Activated naive CD4-positive, alpha-beta T cell treated with anti-CD3 and anti-CD28 coated beads for 36 hours (primary cell): ENCODE measurements around the gene OR2M5. TPM values are rescaled to one million over a fixed set of nuclear protein-coding genes. Genes with fewer than 3 reads are reported as not detected.

Experiments
- CTCF ChIA-PET: fragments of 350-600 bp; sonication (Branson Sonifier 250); formaldehyde crosslinking; loops from one replicate; lab custom pipeline; 2021; ENCODE audit warnings: antibody characterized with exemption; lab: Charles Lee
- DNase-seq: peaks from one replicate; pipeline ENCODE4 v3.0.0-alpha.2; 2020
- H3K27ac Mint-ChIP-seq: one replicate; pipeline ENCODE4 v1.8.0; 2021; ENCODE audit warnings: mild to moderate bottlenecking, mixed read lengths
- H3K27me3 Mint-ChIP-seq: one replicate; pipeline ENCODE4 v1.8.0; 2021; ENCODE audit warnings: low read depth, mixed read lengths
- H3K36me3 Mint-ChIP-seq: one replicate; pipeline ENCODE4 v1.8.0; 2021; ENCODE audit warnings: low read depth, mixed read lengths
- H3K4me1 Mint-ChIP-seq: one replicate; pipeline ENCODE4 v1.8.0; 2021; ENCODE audit warnings: low read depth, mixed read lengths
- H3K4me3 Mint-ChIP-seq: one replicate; pipeline ENCODE4 v1.8.0; 2021; ENCODE audit warnings: mild to moderate bottlenecking, moderate library complexity, mixed read lengths
- H3K9me3 Mint-ChIP-seq: one replicate; pipeline ENCODE4 v1.8.0; 2021; ENCODE audit warnings: mixed read lengths
- intact Hi-C: fragments of 100-400 bp; cut with micrococcal nuclease; formaldehyde crosslinking; loops from one replicate; pipeline ENCODE4 v1.15.1; 2023
- total RNA-seq, 2 experiments: library from RNA; stranded (reverse); gene quantifications; one replicate each; pipeline ENCODE4 v1.2.3, GENCODE V29; 2021

Gene OR2M5
- total RNA-seq, 2 experiments from 2014 or later: not detected

DNA sequence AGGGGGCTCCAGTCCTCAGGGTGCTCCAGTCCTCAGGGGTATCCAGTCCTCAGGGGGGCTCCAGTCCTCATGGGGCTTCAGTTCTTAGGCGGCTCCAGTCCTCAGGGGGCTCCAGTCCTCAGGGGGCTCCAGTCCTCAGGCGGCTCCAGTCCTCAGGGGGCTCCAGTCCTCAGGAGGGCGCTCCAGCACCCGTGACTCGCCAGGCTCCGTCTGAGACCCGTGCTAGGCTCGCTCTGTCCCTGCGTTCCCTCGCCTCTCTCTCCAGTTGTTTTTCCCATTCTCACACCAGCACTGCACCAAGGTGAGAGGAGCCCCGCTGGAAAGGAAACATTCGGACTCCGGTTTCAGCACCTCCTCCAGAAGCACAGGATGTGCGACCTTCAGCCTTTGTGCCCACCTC is 20.2 kb downstream of the OR2M5 start:
- intact Hi-C loops: no loop called here
- H3K4me1 Mint-ChIP-seq: no peaks in the 10 kb centered on the region
- no peak overlapping the region for H3K27ac Mint-ChIP-seq
- DNase-seq: no peak
- no peaks in the 10 kb centered on the region for H3K36me3 Mint-ChIP-seq
- no peaks in the 10 kb centered on the region for H3K27me3 Mint-ChIP-seq
- H3K9me3 Mint-ChIP-seq: no peaks in the 10 kb centered on the region
- CTCF ChIA-PET: no interaction called here
- no peak overlapping the region for H3K4me3 Mint-ChIP-seq

- H3K36me3 Mint-ChIP-seq: no peaks in the 10 kb centered on the region
- intact Hi-C loops: no loop called here
- peaks cover 2% of the 10 kb centered on the region for H3K9me3 Mint-ChIP-seq
- DNase-seq: no peak
- H3K4me1 Mint-ChIP-seq: no peaks in the 10 kb centered on the region
- peaks cover 2% of the 10 kb centered on the region for H3K27me3 Mint-ChIP-seq
- no peak within 1 kb of the TSS for H3K4me3 Mint-ChIP-seq
- H3K27ac Mint-ChIP-seq: no peak within 1 kb of the TSS
- CTCF ChIA-PET: no interaction called here
These were observed 29.6 kb downstream of the OR2M5 start, which contains the start of gene OR2M2 for GRCh38 chr1:248174521-248174920. OR2M2 (plus strand) TSS chr1:248174821; CDS start chr1:248179986, 5,165 bp downstream.

- H3K27ac Mint-ChIP-seq: no peak overlapping the region
- peaks cover 2% of the 10 kb centered on the region for H3K9me3 Mint-ChIP-seq
- no peak overlapping the region for H3K4me3 Mint-ChIP-seq
- H3K4me1 Mint-ChIP-seq: no peaks in the 10 kb centered on the region
- CTCF ChIA-PET: no interaction called here
- no peaks in the 10 kb centered on the region for H3K36me3 Mint-ChIP-seq
- peaks cover 20% of the 10 kb centered on the region for H3K27me3 Mint-ChIP-seq
- DNase-seq: no peak
- intact Hi-C loops: no loop called here
These were observed 39.0 kb downstream of the OR2M5 start for GRCh38 chr1:248183996-248184395.

DNA sequence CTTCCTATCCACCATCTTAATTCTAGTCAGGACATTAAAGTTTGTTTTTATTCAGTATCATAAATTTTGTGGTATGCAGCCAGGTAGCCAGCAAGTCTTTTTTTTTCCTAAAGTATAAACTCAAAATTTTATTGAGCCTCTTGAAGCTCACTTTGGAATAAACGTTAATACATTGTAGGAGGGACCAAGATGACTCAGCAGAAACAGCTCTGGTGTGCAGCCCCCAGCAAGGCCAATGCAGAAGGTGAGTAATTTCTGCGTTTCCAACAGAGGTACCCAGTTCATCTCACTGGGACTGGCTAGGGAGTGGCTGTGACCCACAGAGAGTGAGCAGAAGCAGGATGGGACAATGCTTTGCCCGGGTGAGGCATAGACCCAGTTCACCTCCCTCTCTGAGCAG is 42.4 kb downstream of the OR2M5 start:
- intact Hi-C loops: no loop called here
- H3K27me3 Mint-ChIP-seq: peaks cover 18% of the 10 kb centered on the region
- CTCF ChIA-PET: no interaction called here
- H3K36me3 Mint-ChIP-seq: no peaks in the 10 kb centered on the region
- no peak for DNase-seq
- H3K4me1 Mint-ChIP-seq: no peaks in the 10 kb centered on the region
- peaks cover 5% of the 10 kb centered on the region for H3K9me3 Mint-ChIP-seq
- no peak overlapping the region for H3K4me3 Mint-ChIP-seq
- H3K27ac Mint-ChIP-seq: no peak overlapping the region

GRCh38 chr1:248189026-248189425 is 44.1 kb downstream of the OR2M5 start:
- intact Hi-C loops: no loop called here
- CTCF ChIA-PET: interaction anchor here (0.6 kb wide), 1 partner anchor 387 kb away, joined by 3 read pairs; no protein-coding TSS in a partner anchor
- Mint-ChIP-seq H3K4me1 (no peaks in the 10 kb centered on the region), H3K27me3 (peaks cover 16% of the 10 kb centered on the region), H3K27ac (no peak overlapping the region), H3K36me3 (no peaks in the 10 kb centered on the region), H3K4me3 (no peak overlapping the region), H3K9me3 (peaks cover 7% of the 10 kb centered on the region)
- no peak for DNase-seq

GRCh38 chr1:248194117-248194516 is 49.2 kb downstream of the OR2M5 start:
- H3K4me1 Mint-ChIP-seq: no peaks in the 10 kb centered on the region
- no peaks in the 10 kb centered on the region for H3K36me3 Mint-ChIP-seq
- CTCF ChIA-PET: no interaction called here
- H3K9me3 Mint-ChIP-seq: peaks cover 10% of the 10 kb centered on the region
- H3K27ac Mint-ChIP-seq: no peak overlapping the region
- intact Hi-C loops: no loop called here
- no peaks in the 10 kb centered on the region for H3K27me3 Mint-ChIP-seq
- DNase-seq: no peak
- no peak overlapping the region for H3K4me3 Mint-ChIP-seq

Other genes starting within 250 kb of the OR2M5 start
- not detected for gene OR2W3, start 249.6 kb upstream of the OR2M5 start, total RNA-seq
- gene OR2T8, start 224.9 kb upstream of the OR2M5 start, total RNA-seq: not detected
- not detected for gene OR2AJ1, start 220.3 kb upstream of the OR2M5 start, total RNA-seq
- under 1 TPM in 1 of 2 experiments, not detected in 1; 0.21 TPM for gene OR2L8, start 196.3 kb upstream of the OR2M5 start, total RNA-seq
- gene OR2AK2, start 179.9 kb upstream of the OR2M5 start, total RNA-seq: not detected
- gene OR2L5, start 131.5 kb upstream of the OR2M5 start, total RNA-seq: not detected
- not detected for gene OR2L2, start 115.1 kb upstream of the OR2M5 start, total RNA-seq
- not detected for gene OR2L3, start 98.3 kb upstream of the OR2M5 start, total RNA-seq
- not detected for gene OR2L13, start 50.0 kb upstream of the OR2M5 start, total RNA-seq
- gene OR2M2, start 29.7 kb downstream of the OR2M5 start, total RNA-seq: not detected
- not detected for gene OR2M3, start 52.1 kb downstream of the OR2M5 start, total RNA-seq
- gene OR2M4, start 86.3 kb downstream of the OR2M5 start, total RNA-seq: not detected
- gene OR2T33, start 132.8 kb downstream of the OR2M5 start, total RNA-seq: not detected
- not detected for gene OR2T12, start 158.3 kb downstream of the OR2M5 start, total RNA-seq
- not detected for gene OR2M7, start 179.4 kb downstream of the OR2M5 start, total RNA-seq
- gene OR14C36, start 203.6 kb downstream of the OR2M5 start, total RNA-seq: not detected
- not detected for gene OR2T4, start 216.5 kb downstream of the OR2M5 start, total RNA-seq
- gene OR2T6, start 230.6 kb downstream of the OR2M5 start, total RNA-seq: not detected